Activated CD4-positive, CD25-positive, alpha-beta regulatory T cell treated with anti-CD3 and anti-CD28 coated beads, Interleukin-2, amount 50 U/mL, for 72 hours (primary cell): ENCODE results near the gene TRAK2.
"Not testable (repeated sequence)": the region's sequence is repeated elsewhere in the genome, so short reads cannot be mapped to it uniquely, and the experiment has no call there.

ENCODE experiments used
- DNase-seq: peaks from one replicate; pipeline ENCODE4 v3.0.0; 2021

The TRAK2 gene

DNA sequence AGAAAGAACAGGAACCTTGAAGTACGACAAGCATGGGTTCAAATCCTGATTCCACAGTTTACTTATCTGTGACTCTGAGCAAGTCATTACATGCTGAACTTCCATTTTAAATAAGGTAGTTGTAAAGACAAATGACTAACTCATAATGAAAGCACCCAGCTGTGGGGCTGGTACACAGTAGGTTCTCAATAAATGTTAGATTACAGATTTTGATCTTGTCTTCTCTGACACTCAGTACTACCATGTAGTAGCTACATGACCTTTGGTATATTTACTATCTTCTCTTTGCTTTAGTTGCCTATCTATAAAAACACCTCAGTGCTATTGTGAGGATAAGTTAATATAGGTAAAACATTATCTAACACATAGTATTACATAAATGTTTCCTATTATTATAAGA lies 3.2 kb downstream of the TRAK2 start:
- DNase-seq, result no peak

DNA sequence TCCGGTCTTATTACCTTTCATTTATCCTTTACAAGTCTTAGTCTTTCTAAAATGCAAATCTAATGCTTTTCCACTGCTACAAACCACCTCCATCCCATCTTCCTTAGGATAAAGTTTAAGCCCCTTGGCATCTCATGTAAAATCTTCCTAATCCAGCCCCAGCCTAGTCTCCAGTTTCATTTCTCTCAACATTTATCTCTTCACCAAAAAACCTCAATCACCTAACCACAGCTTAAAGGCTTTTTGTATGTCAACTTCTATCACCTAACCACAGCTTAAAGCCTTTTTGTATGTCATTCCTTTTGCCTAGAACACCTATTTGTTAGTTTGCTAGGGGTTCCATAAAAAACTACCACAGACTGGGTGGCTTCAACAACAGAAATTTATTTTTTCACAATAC lies 4.2 kb downstream of the TRAK2 start:
- no peak for DNase-seq

DNA sequence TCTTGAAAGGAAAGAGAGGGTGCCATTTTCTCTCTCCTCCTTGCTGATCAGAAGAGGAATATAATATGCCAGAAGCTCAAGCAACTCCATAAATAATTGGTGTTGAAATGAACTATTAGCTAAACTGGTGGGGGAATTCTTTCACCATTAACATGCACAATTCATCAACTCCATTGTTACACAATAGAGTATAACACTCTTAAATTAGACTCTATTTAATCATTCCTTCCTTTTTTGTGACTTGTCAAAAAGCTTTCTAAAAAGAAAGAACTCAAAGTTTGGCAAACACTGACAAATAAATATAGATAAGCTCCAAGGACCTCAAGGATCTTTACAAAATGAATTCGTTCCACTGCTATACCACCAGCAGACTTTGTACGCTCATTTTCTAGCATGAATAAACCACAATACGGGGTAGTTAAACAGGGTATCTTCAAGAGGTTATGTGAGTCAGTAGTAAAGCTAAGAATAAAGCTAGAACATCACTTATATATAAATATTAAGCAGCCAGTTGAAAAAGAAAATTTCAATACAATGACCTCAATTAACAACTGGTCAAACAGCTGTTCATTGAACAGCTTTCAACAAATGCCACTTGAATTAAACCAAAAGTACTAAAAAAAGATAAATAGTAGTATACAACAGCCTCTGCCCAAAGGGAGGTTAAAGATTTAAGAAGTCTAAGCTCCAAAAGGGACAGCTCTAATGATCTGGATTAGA lies 6.4 kb downstream of the TRAK2 start:
- DNase-seq, result no peak

GRCh38 chr2:201441409-201441808 lies 9.8 kb downstream of the TRAK2 start:
- DNase-seq, result no peak

DNA sequence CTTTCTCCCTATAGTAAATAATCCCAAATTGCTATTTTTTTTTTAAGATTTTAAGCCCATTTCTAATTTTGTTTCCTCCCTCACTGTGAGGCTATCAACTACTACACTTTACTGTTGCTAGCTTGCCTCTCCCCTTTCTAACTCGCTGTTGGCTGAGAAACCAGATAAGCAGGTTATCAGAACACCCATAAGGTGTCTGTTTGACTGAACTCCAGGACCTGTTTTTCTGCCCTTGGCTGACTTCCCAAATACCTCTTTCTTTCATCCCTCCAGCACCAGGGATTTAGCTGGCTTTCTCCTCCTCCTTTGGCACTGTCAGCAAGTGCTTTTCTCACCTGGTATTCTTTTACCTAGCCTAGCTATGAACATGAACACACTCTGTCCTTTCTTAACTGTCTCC lies 11.1 kb downstream of the TRAK2 start:
- no peak for DNase-seq

GRCh38 chr2:201439336-201439922 lies 11.8 kb downstream of the TRAK2 start:
- DNase-seq, result not testable (repeated sequence)

- DNase-seq, result no peak
Observed at GRCh38 chr2:201436141-201436540, 15.1 kb downstream of the TRAK2 start.

GRCh38 chr2:201433394-201433995 lies 17.8 kb downstream of the TRAK2 start:
- DNase-seq, result no peak

GRCh38 chr2:201432621-201433393 lies 18.5 kb downstream of the TRAK2 start:
- DNase-seq, result no peak

- DNase-seq, result no peak
Observed at GRCh38 chr2:201432038-201432620, 19.1 kb downstream of the TRAK2 start.

DNA sequence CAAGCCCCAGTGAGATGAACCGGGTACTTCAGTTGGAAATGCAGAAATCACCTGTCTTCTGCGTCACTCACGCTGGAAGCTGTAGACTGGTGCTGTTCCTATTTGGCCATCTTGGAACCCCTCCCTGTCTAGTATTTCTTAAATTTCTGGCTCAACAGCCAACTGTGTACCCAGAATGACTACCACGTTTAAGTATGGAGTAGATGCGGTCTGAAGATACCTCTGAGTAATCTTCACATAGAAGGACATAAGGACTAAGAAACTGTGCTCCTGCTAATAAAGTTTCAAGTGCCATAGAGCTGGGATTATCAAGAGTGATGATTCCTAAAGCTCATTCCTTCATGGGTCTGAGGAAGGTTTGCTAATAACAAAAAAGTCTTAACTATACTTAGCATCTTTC lies 20.4 kb downstream of the TRAK2 start:
- DNase-seq, result no peak

- DNase-seq, result not testable (repeated sequence)
Observed at GRCh38 chr2:201430322-201430721, 20.9 kb downstream of the TRAK2 start.

DNA sequence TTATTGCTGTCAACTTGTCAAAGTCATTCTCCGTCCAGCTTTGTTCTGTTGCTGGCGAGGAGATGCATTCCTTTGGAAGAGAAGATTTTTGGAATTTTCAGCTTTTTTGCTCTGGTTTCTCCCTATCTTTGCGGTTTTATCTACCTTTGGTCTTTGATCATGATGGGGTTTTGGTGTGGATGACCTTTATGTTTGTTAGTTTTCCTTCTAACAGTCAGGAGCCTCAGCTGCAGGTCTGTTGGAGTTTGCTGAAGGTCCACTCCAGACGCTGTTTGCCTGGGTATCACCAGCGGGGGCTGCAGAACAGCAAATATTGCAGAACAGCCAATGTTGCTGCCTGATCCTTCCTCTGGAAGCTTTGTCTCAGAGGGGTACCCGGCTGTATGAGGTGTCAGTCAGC lies 21.4 kb downstream of the TRAK2 start:
- DNase-seq, result not testable (repeated sequence)

DNA sequence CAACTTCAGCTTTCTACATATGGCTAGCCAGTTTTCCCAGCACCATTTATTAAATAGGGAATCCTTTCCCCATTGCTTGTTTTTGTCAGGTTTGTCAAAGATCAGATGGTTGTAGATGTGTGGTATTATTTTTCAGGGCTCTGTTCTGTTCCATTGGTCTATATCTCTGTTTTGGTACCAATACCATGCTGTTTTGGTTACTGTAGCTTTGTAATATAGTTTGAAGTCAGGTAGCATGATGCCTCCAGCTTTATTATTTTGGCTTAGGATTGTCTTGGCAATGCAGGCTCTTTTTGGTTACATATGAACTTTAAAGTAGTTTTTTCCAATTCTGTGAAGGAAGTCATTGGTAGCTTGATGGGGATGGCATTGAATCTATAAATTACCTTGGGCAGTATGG lies 22.9 kb downstream of the TRAK2 start:
- not testable (repeated sequence) for DNase-seq

DNA sequence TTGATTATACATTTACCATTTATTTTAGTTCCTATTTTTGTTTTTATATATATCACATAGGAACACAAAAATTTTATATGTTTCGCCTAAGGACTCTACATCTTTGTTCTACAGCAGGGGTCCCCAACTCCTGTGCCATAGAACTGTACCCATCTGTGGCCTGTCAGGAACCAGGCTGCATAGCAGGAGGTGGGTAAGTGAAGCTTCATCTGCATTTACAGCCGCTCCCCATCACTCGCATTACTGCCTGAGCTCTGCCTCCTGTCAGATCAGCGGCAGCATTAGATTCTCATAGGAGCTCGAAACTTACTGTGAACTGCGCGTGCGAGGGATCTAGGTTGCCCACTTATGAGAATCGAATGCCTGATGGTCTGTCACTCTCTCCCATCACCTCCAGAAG lies 25.3 kb downstream of the TRAK2 start:
- DNase-seq, result no peak

- no peak for DNase-seq
Observed at GRCh38 chr2:201420442-201421113, 30.7 kb downstream of the TRAK2 start.

DNA sequence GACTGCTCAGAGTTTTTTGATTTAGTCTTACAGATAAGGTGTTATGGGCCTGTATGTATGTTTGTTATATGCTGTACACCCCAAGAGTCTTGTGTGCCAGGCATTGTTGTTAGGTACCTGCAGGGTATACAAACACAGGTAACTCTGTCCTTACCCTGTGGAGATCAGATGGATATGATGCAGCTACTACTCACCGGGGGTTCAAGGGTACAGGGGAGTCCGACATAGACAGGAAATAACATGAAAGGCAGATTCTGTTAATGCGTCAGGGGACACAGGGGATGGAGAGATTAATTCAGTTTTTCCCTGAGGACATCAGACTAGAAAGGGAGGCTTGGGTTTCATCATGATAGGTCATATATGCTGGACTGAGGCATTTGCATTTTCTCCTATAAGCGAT lies 31.3 kb downstream of the TRAK2 start:
- no peak for DNase-seq

DNA sequence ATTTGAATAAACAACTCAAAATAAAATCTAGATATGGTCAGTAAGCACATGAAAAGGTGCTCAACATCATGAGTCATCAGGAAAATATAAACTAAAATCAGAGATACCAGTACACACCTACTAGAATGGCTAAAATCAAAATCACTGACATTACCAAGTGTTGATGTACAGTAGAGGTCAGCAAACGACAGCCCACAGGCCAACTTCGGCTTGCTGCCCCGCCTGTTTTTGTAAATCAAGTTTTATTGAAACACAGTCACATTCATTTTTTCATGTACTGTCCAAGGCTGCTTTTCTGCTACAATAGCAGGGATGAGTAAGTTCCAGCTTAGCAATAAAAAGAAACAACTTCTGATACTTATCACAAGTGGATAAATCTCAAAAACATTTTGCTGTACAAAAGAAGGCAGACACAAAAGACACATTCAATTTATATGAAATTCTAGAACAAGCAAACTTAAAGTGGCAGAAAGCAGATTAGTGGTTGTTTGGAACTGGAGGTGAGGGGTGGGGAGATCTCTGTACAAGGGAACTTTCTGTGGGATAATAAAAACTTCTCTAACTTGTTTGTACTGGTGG lies 32.1 kb downstream of the TRAK2 start:
- DNase-seq, result no peak

- no peak for DNase-seq
Observed at GRCh38 chr2:201415149-201415548, 36.1 kb downstream of the TRAK2 start.

DNA sequence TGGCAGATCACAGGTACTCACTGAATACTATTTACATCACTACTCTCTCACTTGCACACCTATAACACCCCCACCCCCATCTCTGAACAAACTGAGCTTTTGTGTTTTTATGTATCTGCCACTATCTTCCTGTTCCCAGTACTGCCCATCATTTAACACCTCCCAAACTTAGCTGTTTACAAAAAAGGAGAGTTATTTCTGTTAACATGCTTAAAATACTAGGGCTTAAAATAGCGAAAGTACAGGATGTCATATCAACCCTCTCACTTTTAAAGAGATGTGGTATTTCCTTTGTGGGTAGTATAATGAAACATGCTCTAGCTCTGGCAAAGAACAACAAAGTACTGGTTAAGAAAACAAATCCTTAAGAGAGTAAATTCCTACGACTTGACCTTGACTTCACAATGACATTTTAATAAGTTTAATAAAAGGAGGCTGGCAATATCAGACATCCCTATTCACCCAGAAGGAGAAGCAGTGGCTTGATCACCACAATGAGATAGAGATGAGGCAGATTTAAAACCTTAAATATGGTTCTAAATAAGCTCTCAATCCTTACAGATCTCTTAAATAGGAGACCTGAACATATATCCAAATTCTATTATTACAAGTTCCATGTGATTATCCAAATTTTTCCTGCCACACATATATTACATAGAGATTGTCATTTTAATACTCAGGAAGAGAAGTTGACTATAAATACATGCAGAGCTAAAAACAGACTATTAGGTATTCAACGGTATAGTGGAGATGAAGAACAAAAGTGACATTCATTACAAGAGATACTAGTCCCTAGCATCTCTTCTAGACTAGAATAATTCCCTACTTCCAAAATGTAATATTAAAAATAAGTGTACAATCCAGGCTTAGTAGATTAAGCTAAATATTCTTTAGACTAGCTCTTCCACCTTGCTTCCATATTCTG lies 36.9 kb downstream of the TRAK2 start:
- DNase-seq, result no peak

- DNase-seq, result no peak
Observed at GRCh38 chr2:201413552-201413951, 37.7 kb downstream of the TRAK2 start.
